MCF 10A (cell line): ENCODE results near the gene TMEM45A. TPM values are rescaled to one million over a fixed set of nuclear protein-coding genes. Genes with fewer than 3 reads are reported as not detected.

Experiments
- BruUV-seq: library from RNA; stranded (reverse); fragments of 400-500 nt; replicated peaks from 2 replicates; lab custom pipeline; 2021; lab: Mats Ljungman, UMichigan
- CTCF ChIA-PET: fragments of 300-600 bp; sonication (Branson Sonifier 250); formaldehyde crosslinking; extraction: SDS; loops from one replicate; lab custom pipeline; 2021; ENCODE audit warnings: antibody characterized with exemption, inconsistent platforms; lab: Yijun Ruan, JAX
- POLR2A ChIA-PET: fragments of 300-600, 350-650 bp; sonication (Branson Sonifier 250); formaldehyde crosslinking; extraction: SDS; loops from one replicate; lab custom pipeline; 2020; ENCODE audit warnings: antibody characterized with exemption, inconsistent platforms; lab: Yijun Ruan, JAX
- DNase-seq: peaks from one replicate; pipeline ENCODE4 v3.0.0-alpha.2; 2018; ENCODE audit not compliant: unreplicated experiment
- H3K27ac Mint-ChIP-seq: one replicate; pipeline ENCODE4 v1.8.0; 2022; ENCODE audit warnings: mild to moderate bottlenecking, low read depth, mixed read lengths; ENCODE audit not compliant: unreplicated experiment
- H3K27me3 Mint-ChIP-seq: one replicate; pipeline ENCODE4 v1.8.0; 2022; ENCODE audit warnings: mixed read lengths; ENCODE audit not compliant: insufficient read depth, unreplicated experiment
- H3K36me3 Mint-ChIP-seq: one replicate; pipeline ENCODE4 v1.8.0; 2022; ENCODE audit warnings: mild to moderate bottlenecking, moderate library complexity, mixed read lengths; ENCODE audit not compliant: insufficient read depth, unreplicated experiment
- H3K4me1 Mint-ChIP-seq: one replicate; pipeline ENCODE4 v1.8.0; 2022; ENCODE audit warnings: mixed read lengths; ENCODE audit not compliant: insufficient read depth, unreplicated experiment
- H3K4me3 Mint-ChIP-seq: one replicate; pipeline ENCODE4 v1.8.0; 2022; ENCODE audit warnings: mild to moderate bottlenecking, moderate library complexity, mixed read lengths; ENCODE audit not compliant: unreplicated experiment
- H3K9me3 Mint-ChIP-seq: one replicate; pipeline ENCODE4 v1.8.0; 2022; ENCODE audit warnings: mixed read lengths; ENCODE audit not compliant: unreplicated experiment
- CTCF ChIP-seq: fragments of 200-600 bp; IDR thresholded peaks from one replicate; pipeline ENCODE4 v1.8.0; 2022; ENCODE audit warnings: antibody characterized with exemption, mild to moderate bottlenecking; ENCODE audit not compliant: unreplicated experiment
- intact Hi-C: fragments of 100-400 bp; cut with micrococcal nuclease; formaldehyde crosslinking; loops from 2 replicates; pipeline ENCODE4 v1.14.1; 2022
- total RNA-seq: library from RNA; stranded (reverse); gene quantifications from 2 replicates; pipeline ENCODE4 v1.2.3, GENCODE V29; 2022

TMEM45A gene
- total RNA-seq, 1 experiment from 2014 or later = 4.1 TPM

- TF ChIP-seq CTCF = no peak
- Mint-ChIP-seq H3K4me3 (no peak overlapping the region), H3K36me3 (no peaks in the 10 kb centered on the region), H3K9me3 (no peaks in the 10 kb centered on the region), H3K4me1 (no peaks in the 10 kb centered on the region), H3K27me3 (no peaks in the 10 kb centered on the region), H3K27ac (no peak overlapping the region)
- ChIA-PET POLR2A (no interaction called here), CTCF (interaction anchor here (12.9 kb wide), 1 partner anchor 121 kb away, joined by 405 read pairs; no protein-coding TSS in a partner anchor)
- intact Hi-C loops = no loop called here
- DNase-seq = no peak
- BruUV-seq = no TSS peak
Measured at GRCh38 chr3:100584101-100584660, 91.8 kb downstream of the TMEM45A start.

- CTCF ChIA-PET = interaction anchor here (0.6 to 12.9 kb wide), 3 partner anchors 15 to 124 kb away, joined by 3 to 405 read pairs (median 65); no protein-coding TSS in a partner anchor
- BruUV-seq = no TSS peak
- Mint-ChIP-seq H3K27me3 (no peaks in the 10 kb centered on the region), H3K4me1 (peaks cover 8% of the 10 kb centered on the region), H3K9me3 (no peaks in the 10 kb centered on the region), H3K27ac (no peak overlapping the region), H3K4me3 (no peak overlapping the region), H3K36me3 (no peaks in the 10 kb centered on the region)
- DNase-seq = no peak
- intact Hi-C loops = no loop called here
- TF ChIP-seq CTCF = no peak
- POLR2A ChIA-PET = no interaction called here
Measured at GRCh38 chr3:100586832-100587231, 94.4 kb downstream of the TMEM45A start.

- peaks cover 8% of the 10 kb centered on the region for H3K4me1 Mint-ChIP-seq
- no peaks in the 10 kb centered on the region for H3K27me3 Mint-ChIP-seq
- no peaks in the 10 kb centered on the region for H3K9me3 Mint-ChIP-seq
- intact Hi-C loops = no loop called here
- no peak overlapping the region for H3K27ac Mint-ChIP-seq
- ChIA-PET CTCF (interaction anchor here (0.8 to 12.9 kb wide), 5 partner anchors 13 to 202 kb away, joined by 4 to 405 read pairs (median 22); no protein-coding TSS in a partner anchor), POLR2A (interaction anchor here (2.5 kb wide), 1 partner anchor 125 kb away, joined by 18 read pairs; no protein-coding TSS in a partner anchor)
- no peaks in the 10 kb centered on the region for H3K36me3 Mint-ChIP-seq
- no TSS peak for BruUV-seq
- TF ChIP-seq CTCF = no peak
- no peak for DNase-seq
- no peak overlapping the region for H3K4me3 Mint-ChIP-seq
Measured at GRCh38 chr3:100588251-100588650, 95.8 kb downstream of the TMEM45A start.

- BruUV-seq = no TSS peak
- DNase-seq = peak; percentile 83
- TF ChIP-seq CTCF = peak; percentile 75
- H3K4me3 Mint-ChIP-seq = no peak overlapping the region
- no peaks in the 10 kb centered on the region for H3K27me3 Mint-ChIP-seq
- CTCF ChIA-PET = interaction anchor here (0.6 to 12.9 kb wide), 30 partner anchors 10 to 756 kb away, joined by 3 to 405 read pairs (median 3); partner anchors contain the start of gene TMEM45A
- peaks cover 8% of the 10 kb centered on the region for H3K4me1 Mint-ChIP-seq
- intact Hi-C loops = loop anchor here (1.0 to 5.0 kb wide), 4 partner anchors 127 to 758 kb away; no protein-coding TSS in a partner anchor
- no peak overlapping the region for H3K27ac Mint-ChIP-seq
- POLR2A ChIA-PET = interaction anchor here (0.6 to 2.5 kb wide), 5 partner anchors 37 to 221 kb away, joined by 3 to 18 read pairs (median 4); partner anchors contain the start of genes LNP1 and TOMM70
- H3K9me3 Mint-ChIP-seq = no peaks in the 10 kb centered on the region
- no peaks in the 10 kb centered on the region for H3K36me3 Mint-ChIP-seq
Measured at GRCh38 chr3:100590114-100590839, 97.9 kb downstream of the TMEM45A start.
